ENCODE data around the gene HLCS. TPM values are rescaled to one million over a fixed set of nuclear protein-coding genes. Genes with fewer than 3 reads are reported as not detected.
"Not testable (repeated sequence)": the region's sequence is repeated elsewhere in the genome, so short reads cannot be mapped to it uniquely, and the experiment has no call there.

The HLCS gene
- total RNA-seq, 1 experiment from 2014 or later = 55.9 TPM

DNA sequence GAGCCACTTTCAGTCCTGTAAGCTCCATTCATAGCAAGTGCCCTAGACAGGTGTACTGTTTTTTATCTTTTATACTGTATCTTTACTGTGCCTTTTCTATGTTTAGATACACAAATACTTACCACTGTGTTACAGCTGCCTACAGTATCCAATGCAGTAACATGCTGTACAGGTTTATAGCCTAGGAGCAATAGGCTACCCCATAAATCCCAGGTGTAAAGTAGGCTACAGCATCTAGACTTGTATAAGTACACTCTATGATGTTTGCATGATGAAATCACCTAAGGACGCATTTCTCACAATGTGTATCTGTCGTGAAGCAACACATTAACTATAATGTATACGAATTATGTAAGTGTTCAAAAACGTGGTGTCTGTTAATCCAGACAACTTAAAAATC is 10.7 kb downstream of the HLCS start:
- no peak overlapping the region for H3K4me3 ChIP-seq (ENCODE audit: low read length)
- H3K9ac ChIP-seq (ENCODE audit: low read length) = no peak overlapping the region
- no peaks in the 10 kb centered on the region for H3K27me3 ChIP-seq (ENCODE audit: low read length)
- H3K27ac ChIP-seq (ENCODE audit: low read length) = no peak overlapping the region
- H3K79me2 ChIP-seq (ENCODE audit: low read length) = no peaks in the 10 kb centered on the region; the same call in 1 of the 2 replicates
- no peak overlapping the region for H2AFZ ChIP-seq (ENCODE audit: low read length)
- H3K9me2 ChIP-seq (replicated peaks; ENCODE audit: insufficient read depth, low read length) = no peaks in the 10 kb centered on the region
- H3K4me1 ChIP-seq (ENCODE audit: low read length) = peaks cover 6% of the 10 kb centered on the region
- H3K36me3 ChIP-seq (ENCODE audit: insufficient read depth, low read length) = peaks cover 13% of the 10 kb centered on the region; the same call in 1 of the 2 replicates
- no peaks in the 10 kb centered on the region for H3K9me3 ChIP-seq (ENCODE audit: low read length)
- no peak overlapping the region for H3K4me2 ChIP-seq (ENCODE audit: low read depth, low read length, poor library complexity, severe bottlenecking)
- no peak for DNase-seq
- no peaks in the 10 kb centered on the region for H4K20me1 ChIP-seq (ENCODE audit: insufficient read depth, low read depth, low read length)

DNA sequence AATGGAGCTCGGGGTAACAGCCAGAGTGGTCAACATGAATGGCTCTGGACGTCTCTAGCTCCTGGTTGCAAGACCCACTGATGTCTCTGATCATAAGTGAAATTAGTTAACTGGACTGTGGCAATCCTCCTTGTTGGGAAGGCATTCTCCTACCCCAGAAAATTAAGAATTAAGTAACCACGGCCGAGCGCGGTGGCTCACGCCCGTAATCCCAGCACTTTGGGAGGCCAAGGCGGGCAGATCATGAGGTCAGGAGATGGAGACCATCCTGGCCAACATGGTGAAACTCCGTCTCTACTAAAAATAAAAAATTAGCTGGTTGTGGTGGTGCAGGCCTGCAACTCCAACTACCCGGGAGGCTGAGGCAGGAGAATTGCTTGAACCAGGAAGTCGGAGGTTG is 14.1 kb downstream of the HLCS start:
- not testable (repeated sequence) for H3K4me3 ChIP-seq (ENCODE audit: low read length); H4K20me1 ChIP-seq (ENCODE audit: insufficient read depth, low read depth, low read length); H2AFZ ChIP-seq (ENCODE audit: low read length); H3K4me1 ChIP-seq (ENCODE audit: low read length); H3K27me3 ChIP-seq (ENCODE audit: low read length); H3K4me2 ChIP-seq (ENCODE audit: low read depth, low read length, poor library complexity, severe bottlenecking); H3K36me3 ChIP-seq (ENCODE audit: insufficient read depth, low read length); H3K9ac ChIP-seq (ENCODE audit: low read length); H3K9me2 ChIP-seq (replicated peaks; ENCODE audit: insufficient read depth, low read length); H3K9me3 ChIP-seq (ENCODE audit: low read length); H3K79me2 ChIP-seq (ENCODE audit: low read length); H3K27ac ChIP-seq (ENCODE audit: low read length); DNase-seq

DNA sequence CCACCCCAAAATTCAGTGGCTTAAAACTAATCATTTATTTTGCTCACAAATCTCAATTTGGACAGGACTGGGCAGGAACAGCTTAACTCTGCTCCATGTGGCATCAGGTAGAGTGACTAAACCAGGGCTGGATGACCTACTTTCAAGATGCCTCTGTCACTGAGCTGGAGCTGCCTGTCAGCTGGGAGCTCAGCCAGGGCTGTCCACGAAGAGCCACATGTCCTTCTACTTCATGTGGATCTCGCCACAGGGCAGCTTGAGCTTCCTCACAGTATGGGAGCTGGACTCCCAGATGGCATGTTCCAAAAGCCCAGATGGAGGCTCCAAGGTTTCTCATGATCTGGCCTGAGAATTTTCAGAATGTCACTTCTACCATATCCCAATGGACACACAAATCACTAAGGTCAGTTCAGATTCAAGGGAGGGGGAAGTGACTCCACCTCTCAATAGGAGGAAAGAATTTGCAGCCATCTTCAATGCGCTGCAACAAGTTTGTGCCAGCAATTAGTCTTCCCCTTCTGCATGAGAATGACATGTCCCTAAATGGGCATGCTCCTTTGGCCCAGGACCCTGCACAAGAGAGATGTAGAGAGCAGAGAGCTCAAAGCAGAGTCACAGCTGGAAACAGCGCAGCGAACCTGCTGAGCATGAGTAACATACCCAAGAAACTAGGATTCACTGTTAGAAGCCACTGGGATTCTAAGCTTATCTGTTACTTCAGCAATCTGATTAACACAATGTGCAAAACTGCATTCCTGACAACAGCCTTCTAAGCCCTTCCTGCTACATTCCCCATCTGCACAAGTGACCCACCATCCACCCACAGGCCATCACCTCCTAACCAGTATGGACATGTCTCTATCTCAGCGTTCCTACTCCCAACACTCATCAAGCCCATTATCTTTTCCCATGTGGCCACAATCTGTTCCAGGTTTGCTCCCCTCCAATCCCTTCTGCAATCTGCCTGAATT is 17.0 kb downstream of the HLCS start:
- Histone ChIP-seq H3K9me3 (ENCODE audit: low read length) (no peaks in the 10 kb centered on the region), H3K9ac (ENCODE audit: low read length) (no peak overlapping the region), H3K4me3 (ENCODE audit: low read length) (no peak overlapping the region), H3K9me2 (replicated peaks; ENCODE audit: insufficient read depth, low read length) (no peaks in the 10 kb centered on the region), H3K4me1 (ENCODE audit: low read length) (peaks cover 14% of the 10 kb centered on the region), H3K4me2 (ENCODE audit: low read depth, low read length, poor library complexity, severe bottlenecking) (no peak overlapping the region), H3K36me3 (ENCODE audit: insufficient read depth, low read length) (no peaks in the 10 kb centered on the region; the same call in 1 of the 2 replicates), H3K79me2 (ENCODE audit: low read length) (no peaks in the 10 kb centered on the region; the same call in 1 of the 2 replicates), H3K27me3 (ENCODE audit: low read length) (no peaks in the 10 kb centered on the region), H4K20me1 (ENCODE audit: insufficient read depth, low read depth, low read length) (no peaks in the 10 kb centered on the region), H2AFZ (ENCODE audit: low read length) (no peak overlapping the region), H3K27ac (ENCODE audit: low read length) (no peak overlapping the region)
- no peak for DNase-seq

- H3K4me3 ChIP-seq (ENCODE audit: low read length) = no peak overlapping the region
- DNase-seq = no peak
- H3K4me1 ChIP-seq (ENCODE audit: low read length) = peaks cover 14% of the 10 kb centered on the region
- H2AFZ ChIP-seq (ENCODE audit: low read length) = no peak overlapping the region
- H4K20me1 ChIP-seq (ENCODE audit: insufficient read depth, low read depth, low read length) = no peaks in the 10 kb centered on the region
- no peaks in the 10 kb centered on the region; the same call in 1 of the 2 replicates for H3K79me2 ChIP-seq (ENCODE audit: low read length)
- H3K27ac ChIP-seq (ENCODE audit: low read length) = no peak overlapping the region
- no peak overlapping the region for H3K9ac ChIP-seq (ENCODE audit: low read length)
- no peaks in the 10 kb centered on the region for H3K9me2 ChIP-seq (replicated peaks; ENCODE audit: insufficient read depth, low read length)
- H3K36me3 ChIP-seq (ENCODE audit: insufficient read depth, low read length) = no peaks in the 10 kb centered on the region; the same call in 1 of the 2 replicates
- no peaks in the 10 kb centered on the region for H3K9me3 ChIP-seq (ENCODE audit: low read length)
- no peak overlapping the region for H3K4me2 ChIP-seq (ENCODE audit: low read depth, low read length, poor library complexity, severe bottlenecking)
- no peaks in the 10 kb centered on the region for H3K27me3 ChIP-seq (ENCODE audit: low read length)
Observed at GRCh38 chr21:36948686-36949085, 17.8 kb downstream of the HLCS start.

- no peaks in the 10 kb centered on the region; the same call in 1 of the 2 replicates for H3K36me3 ChIP-seq (ENCODE audit: insufficient read depth, low read length)
Observed at GRCh38 chr21:36946949-36947356, 19.5 kb downstream of the HLCS start.

DNA sequence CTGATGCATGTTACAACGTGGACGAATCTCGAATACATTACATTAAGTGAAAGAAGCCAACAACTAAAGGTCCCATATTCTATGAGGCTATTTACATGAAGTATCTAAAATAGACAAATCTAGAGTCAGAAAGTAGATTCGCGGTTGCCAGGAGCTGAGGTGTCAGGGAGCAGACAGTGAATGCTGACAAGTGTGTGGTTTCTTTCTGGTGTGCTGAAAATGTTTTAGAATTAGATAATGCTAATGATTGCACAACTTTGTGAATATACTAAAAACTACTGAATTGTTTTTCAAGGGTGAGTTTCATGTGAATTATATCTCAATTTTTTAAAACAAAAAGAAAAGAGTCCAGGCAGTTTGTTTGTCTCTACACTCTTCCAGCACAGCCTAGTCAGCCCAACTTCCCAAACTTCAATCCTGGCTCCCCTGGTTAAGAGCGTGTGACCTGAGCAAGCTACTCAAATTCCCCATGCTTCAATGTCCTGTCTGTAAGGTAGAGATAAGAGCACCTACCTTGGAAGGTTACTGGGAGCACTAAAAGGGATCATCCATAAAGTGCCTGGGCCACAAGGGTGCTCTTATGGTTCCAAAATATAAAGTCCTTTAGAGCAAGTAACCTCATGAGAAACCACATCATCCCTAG is 20.9 kb downstream of the HLCS start:
- Histone ChIP-seq H3K4me2 (ENCODE audit: low read depth, low read length, poor library complexity, severe bottlenecking) (no peak overlapping the region), H3K27me3 (ENCODE audit: low read length) (no peaks in the 10 kb centered on the region), H3K4me3 (ENCODE audit: low read length) (no peak overlapping the region), H3K9me2 (replicated peaks; ENCODE audit: insufficient read depth, low read length) (no peaks in the 10 kb centered on the region), H3K9ac (ENCODE audit: low read length) (no peak overlapping the region), H2AFZ (ENCODE audit: low read length) (no peak overlapping the region), H3K9me3 (ENCODE audit: low read length) (no peaks in the 10 kb centered on the region), H4K20me1 (ENCODE audit: insufficient read depth, low read depth, low read length) (no peaks in the 10 kb centered on the region), H3K36me3 (ENCODE audit: insufficient read depth, low read length) (no peaks in the 10 kb centered on the region; the same call in 1 of the 2 replicates), H3K79me2 (ENCODE audit: low read length) (0 out of 2 replicates have a peak, but pooled peaks cover 1% of the 10 kb centered on the region), H3K4me1 (ENCODE audit: low read length) (peaks cover 36% of the 10 kb centered on the region), H3K27ac (ENCODE audit: low read length) (peak overlapping the region; percentile 61)
- DNase-seq = no peak

More at GRCh38 chr21:36946949-36947356, 19.5 kb downstream of the HLCS start:
- no peaks in the 10 kb centered on the region for H4K20me1 ChIP-seq (ENCODE audit: insufficient read depth, low read depth, low read length)
- no peak overlapping the region for H3K4me3 ChIP-seq (ENCODE audit: low read length)
- no peaks in the 10 kb centered on the region; the same call in 1 of the 2 replicates for H3K79me2 ChIP-seq (ENCODE audit: low read length)
- peaks cover 27% of the 10 kb centered on the region for H3K4me1 ChIP-seq (ENCODE audit: low read length)
- no peaks in the 10 kb centered on the region for H3K27me3 ChIP-seq (ENCODE audit: low read length)
- H3K4me2 ChIP-seq (ENCODE audit: low read depth, low read length, poor library complexity, severe bottlenecking) = no peak overlapping the region
- no peaks in the 10 kb centered on the region for H3K9me3 ChIP-seq (ENCODE audit: low read length)
- no peak for DNase-seq
- H2AFZ ChIP-seq (ENCODE audit: low read length) = no peak overlapping the region
- H3K9me2 ChIP-seq (replicated peaks; ENCODE audit: insufficient read depth, low read length) = no peaks in the 10 kb centered on the region
- H3K27ac ChIP-seq (ENCODE audit: low read length) = no peak overlapping the region
- no peak overlapping the region for H3K9ac ChIP-seq (ENCODE audit: low read length)

GRCh38 chr21:36936361-36937135 is 29.9 kb downstream of the HLCS start:
- no peak overlapping the region for H3K4me2 ChIP-seq (ENCODE audit: low read depth, low read length, poor library complexity, severe bottlenecking)
- H3K4me1 ChIP-seq (ENCODE audit: low read length) = peaks cover 64% of the 10 kb centered on the region
- no peak overlapping the region for H3K9ac ChIP-seq (ENCODE audit: low read length)

More at GRCh38 chr21:36936361-36937135, 29.9 kb downstream of the HLCS start:
- H3K9me3 ChIP-seq (ENCODE audit: low read length) = no peaks in the 10 kb centered on the region
- no peak for DNase-seq
- H4K20me1 ChIP-seq (ENCODE audit: insufficient read depth, low read depth, low read length) = no peaks in the 10 kb centered on the region
- no peaks in the 10 kb centered on the region for H3K27me3 ChIP-seq (ENCODE audit: low read length)
- peaks cover 10% of the 10 kb centered on the region; the same call in 1 of the 2 replicates for H3K36me3 ChIP-seq (ENCODE audit: insufficient read depth, low read length)
- no peak overlapping the region for H3K27ac ChIP-seq (ENCODE audit: low read length)
- H3K79me2 ChIP-seq (ENCODE audit: low read length) = peaks cover 16% of the 10 kb centered on the region; the same call in 1 of the 2 replicates
- no peak overlapping the region for H3K4me3 ChIP-seq (ENCODE audit: low read length)
- H2AFZ ChIP-seq (ENCODE audit: low read length) = no peak overlapping the region
- H3K9me2 ChIP-seq (replicated peaks; ENCODE audit: insufficient read depth, low read length) = no peaks in the 10 kb centered on the region
